Type B pancreatic cell (in vitro differentiated cells): ENCODE data around the gene TIGD7. TPM values are rescaled to one million over a fixed set of nuclear protein-coding genes. Genes with fewer than 3 reads are reported as not detected.

ENCODE experiments used
- DNase-seq: peaks from one replicate; pipeline ENCODE4 v3.0.0; 2021; ENCODE audit warnings: mixed read lengths; ENCODE audit not compliant: unreplicated experiment; ENCODE audit errors: extremely low spot score
- H3K27ac Mint-ChIP-seq: 2 replicates; pipeline ENCODE4 v1.8.0; 2021; ENCODE audit warnings: mild to moderate bottlenecking, mixed read lengths
- H3K27me3 Mint-ChIP-seq: 2 replicates; pipeline ENCODE4 v1.8.0; 2021; ENCODE audit warnings: mixed read lengths
- H3K36me3 Mint-ChIP-seq: 2 replicates; pipeline ENCODE4 v1.8.0; 2021; ENCODE audit warnings: mixed read lengths
- H3K4me1 Mint-ChIP-seq: one replicate; pipeline ENCODE4 v1.8.0; 2021; ENCODE audit warnings: mixed read lengths; ENCODE audit not compliant: unreplicated experiment
- H3K4me3 Mint-ChIP-seq: 2 replicates; pipeline ENCODE4 v1.8.0; 2021; ENCODE audit warnings: mild to moderate bottlenecking, mixed read lengths
- H3K9me3 Mint-ChIP-seq: 2 replicates; pipeline ENCODE4 v1.8.0; 2021; ENCODE audit warnings: mixed read lengths
- CTCF ChIP-seq: fragments of 200-600 bp; sonication (generic); conservative IDR thresholded peaks from 2 replicates; pipeline ENCODE4 v1.5.0; 2021; ENCODE audit warnings: antibody characterized with exemption, mild to moderate bottlenecking
- total RNA-seq: library from RNA; stranded (reverse); gene quantifications from 2 replicates; pipeline ENCODE4 v1.2.1, GENCODE V29; 2021; ENCODE audit warnings: low replicate concordance

The TIGD7 gene
- total RNA-seq, 1 donor from 2014 or later: 9.4 TPM

GRCh38 chr16:3256146-3256865, 48.9 kb downstream of the TIGD7 start, which contains the start of gene MEFV:
TSS of gene MEFV (minus strand) at chr16:3256633. CDS start at chr16:3256587, 46 bp downstream.
- no peak within 1 kb of the TSS for H3K4me3 Mint-ChIP-seq
- H3K4me1 Mint-ChIP-seq: no peaks in the 10 kb centered on the region
- peaks cover 5% of the 10 kb centered on the region for H3K27me3 Mint-ChIP-seq
- no peak for TF ChIP-seq CTCF
- DNase-seq: no peak
- no peak within 1 kb of the TSS for H3K27ac Mint-ChIP-seq
- H3K9me3 Mint-ChIP-seq: no peaks in the 10 kb centered on the region
- no peaks in the 10 kb centered on the region for H3K36me3 Mint-ChIP-seq

- no peak for DNase-seq
- Mint-ChIP-seq H3K4me1 (no peaks in the 10 kb centered on the region), H3K27me3 (peaks cover 13% of the 10 kb centered on the region), H3K27ac (no peak overlapping the region), H3K36me3 (no peaks in the 10 kb centered on the region), H3K4me3 (no peak overlapping the region), H3K9me3 (peaks cover 3% of the 10 kb centered on the region)
- no peak for TF ChIP-seq CTCF
These were observed 50.9 kb downstream of the TIGD7 start for GRCh38 chr16:3254309-3254708.

GRCh38 chr16:3252967-3253366, 52.3 kb downstream of the TIGD7 start:
- peaks cover 8% of the 10 kb centered on the region for H3K27me3 Mint-ChIP-seq
- no peak for DNase-seq
- no peaks in the 10 kb centered on the region for H3K36me3 Mint-ChIP-seq
- no peaks in the 10 kb centered on the region for H3K4me1 Mint-ChIP-seq
- TF ChIP-seq CTCF: no peak
- H3K9me3 Mint-ChIP-seq: peaks cover 3% of the 10 kb centered on the region
- H3K27ac Mint-ChIP-seq: no peak overlapping the region
- no peak overlapping the region for H3K4me3 Mint-ChIP-seq

- Mint-ChIP-seq H3K4me1 (no peaks in the 10 kb centered on the region), H3K4me3 (no peak overlapping the region), H3K27me3 (peaks cover 16% of the 10 kb centered on the region), H3K36me3 (no peaks in the 10 kb centered on the region), H3K27ac (no peak overlapping the region), H3K9me3 (peaks cover 3% of the 10 kb centered on the region)
- no peak for TF ChIP-seq CTCF
- no peak for DNase-seq
These were observed 55.8 kb downstream of the TIGD7 start for GRCh38 chr16:3249451-3249850.

- Mint-ChIP-seq H3K27ac (no peak overlapping the region), H3K9me3 (peaks cover 3% of the 10 kb centered on the region), H3K4me1 (no peaks in the 10 kb centered on the region), H3K27me3 (peaks cover 18% of the 10 kb centered on the region), H3K4me3 (no peak overlapping the region), H3K36me3 (no peaks in the 10 kb centered on the region)
- DNase-seq: no peak
- no peak for TF ChIP-seq CTCF
These were observed 56.2 kb downstream of the TIGD7 start for GRCh38 chr16:3249020-3249419.

Other genes starting within 250 kb of the TIGD7 start
- gene IL32, start 239.8 kb downstream of the TIGD7 start, total RNA-seq: 12.7 and 44.1 TPM in 2 replicates
- not detected in 2 replicates for gene ZSCAN10, start 206.1 kb downstream of the TIGD7 start, total RNA-seq
- 15.0 and 18.2 TPM in 2 replicates for gene ZNF205, start 192.8 kb downstream of the TIGD7 start, total RNA-seq
- gene ZNF213, start 170.4 kb downstream of the TIGD7 start, total RNA-seq: 11.6 and 13.3 TPM in 2 replicates
- gene OR1F1, start 117.2 kb downstream of the TIGD7 start, total RNA-seq: 0.34 TPM in 1 of 2 replicates, not detected in the other
- 10.5 and 12.4 TPM in 2 replicates for gene ZNF200, start 70.3 kb downstream of the TIGD7 start, total RNA-seq
- gene MEFV, start 48.8 kb downstream of the TIGD7 start, total RNA-seq: 0.19 TPM in 1 of 2 replicates, not detected in the other
- 27.7 and 38.6 TPM in 2 replicates for gene ZNF263, start 21.9 kb downstream of the TIGD7 start, total RNA-seq
- 41.2 and 50.8 TPM in 2 replicates for gene ZNF75A, start 67 bp upstream of the TIGD7 start, total RNA-seq
- gene OR2C1, start 50.5 kb upstream of the TIGD7 start, total RNA-seq: 0.22 TPM in 1 of 2 replicates, not detected in the other
- gene ZSCAN32, start 95.6 kb upstream of the TIGD7 start, total RNA-seq: 12.4 and 15.0 TPM in 2 replicates
- 10.8 and 14.9 TPM in 2 replicates for gene ZNF174, start 95.8 kb upstream of the TIGD7 start, total RNA-seq
- gene ZNF597, start 138.1 kb upstream of the TIGD7 start, total RNA-seq: 1.4 and 2.2 TPM in 2 replicates
- 41.1 and 51.1 TPM in 2 replicates for gene NAA60, start 138.2 kb upstream of the TIGD7 start, total RNA-seq
- not detected in 2 replicates for gene C16orf90, start 190.1 kb upstream of the TIGD7 start, total RNA-seq
- gene CLUAP1, start 195.6 kb upstream of the TIGD7 start, total RNA-seq: 20.5 and 35.9 TPM in 2 replicates